ENCODE results near the gene RPS6KB2.

DNA sequence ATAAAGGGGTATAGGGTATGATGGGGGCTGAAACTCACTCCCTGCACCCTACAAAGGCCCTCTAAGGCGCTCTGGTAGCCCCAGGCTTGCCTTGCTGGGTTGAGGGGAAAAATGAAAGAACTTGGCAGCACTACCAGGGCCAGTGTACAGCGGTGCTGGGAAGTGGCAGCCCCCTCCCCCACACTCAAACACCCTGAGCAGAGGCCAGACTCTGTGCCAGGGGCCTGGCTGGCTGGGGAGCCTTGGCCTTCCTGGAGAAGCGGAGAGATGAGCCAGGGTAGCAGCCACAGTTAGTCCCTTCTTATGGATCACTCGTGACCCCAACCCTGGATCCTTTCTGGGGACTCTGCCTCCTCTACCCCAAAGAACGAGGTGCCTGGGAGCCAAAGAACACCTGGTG lies 38.1 kb downstream of the RPS6KB2 start:
- TF ChIP-seq, protein P1, sequence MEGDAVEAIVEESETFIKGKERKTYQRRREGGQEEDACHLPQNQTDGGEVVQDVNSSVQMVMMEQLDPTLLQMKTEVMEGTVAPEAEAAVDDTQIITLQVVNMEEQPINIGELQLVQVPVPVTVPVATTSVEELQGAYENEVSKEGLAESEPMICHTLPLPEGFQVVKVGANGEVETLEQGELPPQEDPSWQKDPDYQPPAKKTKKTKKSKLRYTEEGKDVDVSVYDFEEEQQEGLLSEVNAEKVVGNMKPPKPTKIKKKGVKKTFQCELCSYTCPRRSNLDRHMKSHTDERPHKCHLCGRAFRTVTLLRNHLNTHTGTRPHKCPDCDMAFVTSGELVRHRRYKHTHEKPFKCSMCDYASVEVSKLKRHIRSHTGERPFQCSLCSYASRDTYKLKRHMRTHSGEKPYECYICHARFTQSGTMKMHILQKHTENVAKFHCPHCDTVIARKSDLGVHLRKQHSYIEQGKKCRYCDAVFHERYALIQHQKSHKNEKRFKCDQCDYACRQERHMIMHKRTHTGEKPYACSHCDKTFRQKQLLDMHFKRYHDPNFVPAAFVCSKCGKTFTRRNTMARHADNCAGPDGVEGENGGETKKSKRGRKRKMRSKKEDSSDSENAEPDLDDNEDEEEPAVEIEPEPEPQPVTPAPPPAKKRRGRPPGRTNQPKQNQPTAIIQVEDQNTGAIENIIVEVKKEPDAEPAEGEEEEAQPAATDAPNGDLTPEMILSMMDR (conservative IDR thresholded peaks at IDR 0.05; ENCODE audit: low read depth, low read length): no peak
- TF ChIP-seq MAFK (IDR thresholded peaks at IDR 0.05; ENCODE audit: low read depth, low read length): no peak
- no peak for TF ChIP-seq POLR2A (IDR thresholded peaks at IDR 0.05; ENCODE audit: low read depth, low read length)
- TF ChIP-seq BHLHE40 (IDR thresholded peaks at IDR 0.05; ENCODE audit: low read depth, low read length): no peak
- TF ChIP-seq RAD21 (IDR thresholded peaks at IDR 0.05; ENCODE audit: low read length): no peak
- no peak for TF ChIP-seq NFE2L2 (IDR thresholded peaks at IDR 0.05; ENCODE audit: low read depth, low read length)
- TF ChIP-seq SMC3 (IDR thresholded peaks at IDR 0.05; ENCODE audit: low read depth, low read length): no peak
- no peak for TF ChIP-seq RFX5 (IDR thresholded peaks at IDR 0.05; ENCODE audit: low read depth, low read length)
- TF ChIP-seq, protein P2, sequence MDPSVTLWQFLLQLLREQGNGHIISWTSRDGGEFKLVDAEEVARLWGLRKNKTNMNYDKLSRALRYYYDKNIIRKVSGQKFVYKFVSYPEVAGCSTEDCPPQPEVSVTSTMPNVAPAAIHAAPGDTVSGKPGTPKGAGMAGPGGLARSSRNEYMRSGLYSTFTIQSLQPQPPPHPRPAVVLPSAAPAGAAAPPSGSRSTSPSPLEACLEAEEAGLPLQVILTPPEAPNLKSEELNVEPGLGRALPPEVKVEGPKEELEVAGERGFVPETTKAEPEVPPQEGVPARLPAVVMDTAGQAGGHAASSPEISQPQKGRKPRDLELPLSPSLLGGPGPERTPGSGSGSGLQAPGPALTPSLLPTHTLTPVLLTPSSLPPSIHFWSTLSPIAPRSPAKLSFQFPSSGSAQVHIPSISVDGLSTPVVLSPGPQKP (IDR thresholded peaks at IDR 0.05; ENCODE audit: borderline replicate concordance, low read depth, low read length): no peak
- TF ChIP-seq, protein P3, sequence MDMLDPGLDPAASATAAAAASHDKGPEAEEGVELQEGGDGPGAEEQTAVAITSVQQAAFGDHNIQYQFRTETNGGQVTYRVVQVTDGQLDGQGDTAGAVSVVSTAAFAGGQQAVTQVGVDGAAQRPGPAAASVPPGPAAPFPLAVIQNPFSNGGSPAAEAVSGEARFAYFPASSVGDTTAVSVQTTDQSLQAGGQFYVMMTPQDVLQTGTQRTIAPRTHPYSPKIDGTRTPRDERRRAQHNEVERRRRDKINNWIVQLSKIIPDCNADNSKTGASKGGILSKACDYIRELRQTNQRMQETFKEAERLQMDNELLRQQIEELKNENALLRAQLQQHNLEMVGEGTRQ (IDR thresholded peaks at IDR 0.05; ENCODE audit: low read depth, low read length): no peak
